Measurements from ENCODE around the gene CLRN2. TPM values are rescaled to one million over a fixed set of nuclear protein-coding genes. Genes with fewer than 3 reads are reported as not detected.

CLRN2 gene
- total RNA-seq, 2 experiments from 2014 or later, result not detected

- CTCF ChIA-PET (ENCODE audit: unreplicated experiment), result no interaction called here
- no TSS peak for BruUV-seq (replicated peaks)
Observed at GRCh38 chr4:17492876-17493275, 22.1 kb upstream of the CLRN2 start.

DNA sequence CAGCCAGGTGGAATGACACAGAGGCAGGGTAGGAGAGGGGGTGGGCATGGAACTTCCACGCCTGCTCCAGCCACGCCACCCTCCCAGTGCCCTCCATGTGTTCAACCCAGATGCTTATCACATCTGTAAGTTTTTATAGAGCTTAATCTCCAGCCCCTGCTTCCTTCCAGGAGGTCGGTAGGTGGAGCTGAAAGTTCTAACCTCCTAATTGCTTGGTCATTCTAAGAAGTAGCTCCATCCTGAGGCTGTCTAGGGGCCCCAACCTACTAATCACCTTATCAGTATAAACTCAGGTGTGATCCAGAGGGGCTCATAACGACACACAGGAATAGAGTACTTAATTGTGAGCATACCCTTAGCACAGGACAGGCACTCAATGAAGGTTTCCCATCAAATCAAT, 21.3 kb upstream of the CLRN2 start:
- no TSS peak for BruUV-seq (replicated peaks)
- CTCF ChIA-PET (ENCODE audit: unreplicated experiment), result no interaction called here

More at GRCh38 chr4:17492876-17493275, 22.1 kb upstream of the CLRN2 start:
- no peak overlapping the region for H3K27ac ChIP-seq (ENCODE audit: low read depth, low read length, poor library complexity, severe bottlenecking)
- no peak overlapping the region for H3K4me3 ChIP-seq (ENCODE audit: low read depth, low read length, poor library complexity, severe bottlenecking)
- H3K9me3 ChIP-seq (ENCODE audit: low read length), result no peaks in the 10 kb centered on the region
- no peaks in the 10 kb centered on the region for H4K20me1 ChIP-seq (ENCODE audit: insufficient read depth, low read length)
- TF ChIP-seq EZH2phosphoT487 (IDR thresholded peaks at IDR 0.05; ENCODE audit: borderline replicate concordance, low read depth, low read length) (no peak), CTCF (conservative IDR thresholded peaks at IDR 0.05; ENCODE audit: low read length) (no peak)
- H3K9me2 ChIP-seq (ENCODE audit: insufficient read depth, low read length), result no peaks in the 10 kb centered on the region
- H3K36me3 ChIP-seq (ENCODE audit: insufficient read depth, low read length), result no peaks in the 10 kb centered on the region
- no peak overlapping the region for H2AFZ ChIP-seq (ENCODE audit: low read length)
- H3K79me2 ChIP-seq (ENCODE audit: insufficient read depth, low read depth, low read length), result no peaks in the 10 kb centered on the region
- POLR2A ChIA-PET, result no interaction called here
- intact Hi-C loops (cut with micrococcal nuclease; ENCODE audit: unreplicated experiment), result no loop called here
- no peaks in the 10 kb centered on the region for H3K4me1 ChIP-seq (ENCODE audit: insufficient read depth, low read length, poor library complexity, severe bottlenecking)
- H3K4me2 ChIP-seq (ENCODE audit: low read length), result no peak overlapping the region
- no peak for DNase-seq (ENCODE audit: low spot score)

More for the DNA sequence above, 21.3 kb upstream of the CLRN2 start:
- intact Hi-C loops (cut with micrococcal nuclease; ENCODE audit: unreplicated experiment), result no loop called here
- Histone ChIP-seq H2AFZ (ENCODE audit: low read length) (no peak overlapping the region), H3K9me2 (ENCODE audit: insufficient read depth, low read length) (no peaks in the 10 kb centered on the region), H3K9me3 (ENCODE audit: low read length) (no peaks in the 10 kb centered on the region), H3K4me1 (ENCODE audit: insufficient read depth, low read length, poor library complexity, severe bottlenecking) (no peaks in the 10 kb centered on the region), H4K20me1 (ENCODE audit: insufficient read depth, low read length) (no peaks in the 10 kb centered on the region), H3K79me2 (ENCODE audit: insufficient read depth, low read depth, low read length) (no peaks in the 10 kb centered on the region), H3K4me3 (ENCODE audit: low read depth, low read length, poor library complexity, severe bottlenecking) (no peak overlapping the region), H3K36me3 (ENCODE audit: insufficient read depth, low read length) (no peaks in the 10 kb centered on the region), H3K27ac (ENCODE audit: low read depth, low read length, poor library complexity, severe bottlenecking) (no peak overlapping the region), H3K4me2 (ENCODE audit: low read length) (no peak overlapping the region)
- no peak for DNase-seq (ENCODE audit: low spot score)
- TF ChIP-seq EZH2phosphoT487 (IDR thresholded peaks at IDR 0.05; ENCODE audit: borderline replicate concordance, low read depth, low read length) (no peak), CTCF (conservative IDR thresholded peaks at IDR 0.05; ENCODE audit: low read length) (no peak)
- POLR2A ChIA-PET, result no interaction called here
